Neural progenitor cell (in vitro differentiated cells): ENCODE results near the gene MDFIC2. TPM values are rescaled to one million over a fixed set of nuclear protein-coding genes. Genes with fewer than 3 reads are reported as not detected.

ENCODE experiments used
- DNase-seq: peaks from one replicate; pipeline ENCODE4 v3.0.0-alpha.2; 2016; ENCODE audit warnings: low spot score
- H2AFZ ChIP-seq: fragments of 200-600 bp; sonication (generic); replicated peaks from 2 replicates; pipeline ENCODE4 v1.6.1; 2016; ENCODE audit warnings: antibody characterized with exemption
- H3F3A ChIP-seq: fragments of 200-600 bp; sonication (generic); 2 replicates; pipeline ENCODE4 v1.6.1; 2016; ENCODE audit warnings: antibody characterized with exemption, low read depth
- H3K27ac ChIP-seq: fragments of 200-600 bp; sonication (generic); 2 replicates; pipeline ENCODE4 v1.5.1; 2016; ENCODE audit warnings: mild to moderate bottlenecking
- H3K27me3 ChIP-seq: fragments of 200-600 bp; sonication (generic); 2 replicates; pipeline ENCODE4 v1.6.1; 2016; ENCODE audit warnings: mild to moderate bottlenecking, moderate library complexity
- H3K36me3 ChIP-seq: fragments of 200-600 bp; sonication (generic); 2 replicates; pipeline ENCODE4 v1.5.1; 2016
- H3K4me1 ChIP-seq: fragments of 200-600 bp; sonication (generic); 2 replicates; pipeline ENCODE4 v1.6.1; 2016; ENCODE audit warnings: mixed run types
- H3K4me2 ChIP-seq: fragments of 200-600 bp; sonication (generic); 2 replicates; pipeline ENCODE4 v1.6.1; 2016
- H3K4me3 ChIP-seq: fragments of 200-600 bp; sonication (generic); 2 replicates; pipeline ENCODE4 v1.5.1; 2016
- H3K79me2 ChIP-seq: fragments of 200-600 bp; sonication (generic); 2 replicates; pipeline ENCODE4 v1.6.1; 2016; ENCODE audit warnings: low read depth
- H3K9ac ChIP-seq: fragments of 200-600 bp; sonication (generic); 2 replicates; pipeline ENCODE4 v1.6.1; 2016
- H3K9me3 ChIP-seq: fragments of 200-600 bp; sonication (generic); 2 replicates; pipeline ENCODE4 v1.5.1; 2016; ENCODE audit warnings: low read depth
- H4K20me1 ChIP-seq: fragments of 200-600 bp; sonication (generic); 2 replicates; pipeline ENCODE4 v1.6.1; 2016; ENCODE audit warnings: low read depth
- H3K27ac Mint-ChIP-seq: 3 replicates; pipeline ENCODE4 v1.8.0; 2021; ENCODE audit warnings: mixed read lengths
- H3K27me3 Mint-ChIP-seq: 2 replicates; pipeline ENCODE4 v1.8.0; 2022; ENCODE audit warnings: low read depth, mild to moderate bottlenecking, inconsistent platforms, moderate library complexity, mixed read lengths; ENCODE audit not compliant: insufficient read depth
- H3K36me3 Mint-ChIP-seq: 3 replicates; pipeline ENCODE4 v1.8.0; 2021; ENCODE audit warnings: mixed read lengths
- H3K4me1 Mint-ChIP-seq: 3 replicates; pipeline ENCODE4 v1.8.0; 2021; ENCODE audit warnings: mixed read lengths
- H3K4me3 Mint-ChIP-seq: 3 replicates; pipeline ENCODE4 v1.8.0; 2021; ENCODE audit warnings: mild to moderate bottlenecking, moderate library complexity, mixed read lengths
- H3K9me3 Mint-ChIP-seq: 3 replicates; pipeline ENCODE4 v1.8.0; 2020; ENCODE audit warnings: mixed read lengths
- CTCF ChIP-seq: fragments of 200-600 bp; sonication (generic); IDR thresholded peaks from 2 replicates; pipeline ENCODE4 v1.5.1; 2017; ENCODE audit warnings: antibody characterized with exemption, mild to moderate bottlenecking
- EZH2 ChIP-seq: fragments of 200-600 bp; sonication (generic); IDR thresholded peaks from 2 replicates; pipeline ENCODE4 v1.6.1; 2017; ENCODE audit warnings: antibody characterized with exemption, mild to moderate bottlenecking, moderate library complexity
- EZH2phosphoT487 ChIP-seq: fragments of 200-600 bp; sonication (generic); IDR thresholded peaks from 2 replicates; pipeline ENCODE4 v1.6.1; 2017; ENCODE audit warnings: antibody characterized with exemption
- total RNA-seq: library from RNA; depleted of rRNA; stranded (reverse); fragments of >200 nt; gene quantifications from 2 replicates; pipeline ENCODE4 v1.2.3, GENCODE V29; 2015; ENCODE audit warnings: low replicate concordance

Gene MDFIC2
- total RNA-seq, 1 donor from 2014 or later, result not detected

GRCh38 chr3:70256566-70256965 lies 55.9 kb downstream of the MDFIC2 start:
- Histone ChIP-seq H3K4me2 (no peak overlapping the region), H3K9me3 (no peaks in the 10 kb centered on the region), H3K4me1 (no peaks in the 10 kb centered on the region), H3F3A (no peaks in the 10 kb centered on the region), H3K4me3 (no peak overlapping the region), H3K27me3 (no peaks in the 10 kb centered on the region), H4K20me1 (no peaks in the 10 kb centered on the region), H3K79me2 (no peaks in the 10 kb centered on the region), H3K36me3 (no peaks in the 10 kb centered on the region), H2AFZ (no peak overlapping the region), H3K27ac (no peak overlapping the region), H3K9ac (no peak overlapping the region)
- Mint-ChIP-seq H3K4me1 (no peaks in the 10 kb centered on the region), H3K9me3 (no peaks in the 10 kb centered on the region), H3K36me3 (no peaks in the 10 kb centered on the region), H3K27me3 (no peaks in the 10 kb centered on the region), H3K4me3 (no peak overlapping the region), H3K27ac (no peak overlapping the region)
- no peak for DNase-seq
- TF ChIP-seq CTCF (no peak), EZH2phosphoT487 (no peak), EZH2 (no peak)

GRCh38 chr3:70250492-70250891 lies 61.9 kb downstream of the MDFIC2 start:
- Histone ChIP-seq H3K9ac (no peak overlapping the region), H3K27ac (no peak overlapping the region), H3K36me3 (no peaks in the 10 kb centered on the region), H3K4me2 (no peak overlapping the region), H4K20me1 (no peaks in the 10 kb centered on the region), H3K4me3 (no peak overlapping the region), H2AFZ (no peak overlapping the region), H3K9me3 (no peaks in the 10 kb centered on the region), H3K79me2 (no peaks in the 10 kb centered on the region), H3F3A (no peaks in the 10 kb centered on the region), H3K27me3 (no peaks in the 10 kb centered on the region), H3K4me1 (no peaks in the 10 kb centered on the region)
- Mint-ChIP-seq H3K4me3 (no peak overlapping the region), H3K4me1 (no peaks in the 10 kb centered on the region), H3K27ac (no peak overlapping the region), H3K27me3 (no peaks in the 10 kb centered on the region), H3K36me3 (no peaks in the 10 kb centered on the region), H3K9me3 (peaks cover 2% of the 10 kb centered on the region)
- TF ChIP-seq EZH2phosphoT487 (no peak), EZH2 (no peak), CTCF (no peak)
- DNase-seq, result no peak

- Mint-ChIP-seq H3K4me3 (no peak overlapping the region), H3K4me1 (no peaks in the 10 kb centered on the region), H3K27me3 (no peaks in the 10 kb centered on the region), H3K27ac (no peak overlapping the region), H3K36me3 (no peaks in the 10 kb centered on the region), H3K9me3 (peaks cover 2% of the 10 kb centered on the region)
- H3K79me2 ChIP-seq, result no peaks in the 10 kb centered on the region
- H3K4me3 ChIP-seq, result no peak overlapping the region
- H3K9ac ChIP-seq, result no peak overlapping the region
- no peak overlapping the region for H3K27ac ChIP-seq
- TF ChIP-seq CTCF (no peak), EZH2 (no peak), EZH2phosphoT487 (no peak)
- no peaks in the 10 kb centered on the region for H3F3A ChIP-seq
- no peaks in the 10 kb centered on the region for H3K36me3 ChIP-seq
- DNase-seq, result no peak
- H3K4me2 ChIP-seq, result no peak overlapping the region
- no peaks in the 10 kb centered on the region for H3K9me3 ChIP-seq
- H3K4me1 ChIP-seq, result no peaks in the 10 kb centered on the region
- no peak overlapping the region for H2AFZ ChIP-seq
- H3K27me3 ChIP-seq, result no peaks in the 10 kb centered on the region
- no peaks in the 10 kb centered on the region for H4K20me1 ChIP-seq
Observed at GRCh38 chr3:70249509-70250160, 62.8 kb downstream of the MDFIC2 start.
